Smooth muscle cell (in vitro differentiated cells): ENCODE data around the gene GADL1. TPM values are rescaled to one million over a fixed set of nuclear protein-coding genes. Genes with fewer than 3 reads are reported as not detected.

Experiments used
- DNase-seq: peaks from one replicate; lab custom pipeline; 2025; ENCODE audit not compliant: unreplicated experiment; lab: John Stamatoyannopoulos, UW
- H2AFZ ChIP-seq: fragments of 200-600 bp; sonication (generic); 2 replicates; pipeline ENCODE4 v1.6.0; 2016; ENCODE audit warnings: antibody characterized with exemption, low read depth, mild to moderate bottlenecking
- H3F3A ChIP-seq: fragments of 200-600 bp; sonication (generic); 2 replicates; pipeline ENCODE4 v1.6.0; 2017; ENCODE audit warnings: antibody characterized with exemption, low read depth
- H3K27ac ChIP-seq: fragments of 200-600 bp; sonication (generic); 2 replicates; pipeline ENCODE4 v1.5.1; 2016; ENCODE audit warnings: low read depth, mild to moderate bottlenecking
- H3K27me3 ChIP-seq: fragments of 200-600 bp; sonication (generic); 2 replicates; pipeline ENCODE4 v1.6.1; 2016; ENCODE audit warnings: low read depth, mild to moderate bottlenecking
- H3K36me3 ChIP-seq: fragments of 200-600 bp; sonication (generic); 2 replicates; pipeline ENCODE4 v1.5.1; 2016; ENCODE audit warnings: low read depth
- H3K4me1 ChIP-seq: fragments of 200-600 bp; sonication (generic); 2 replicates; pipeline ENCODE4 v1.5.1; 2016; ENCODE audit warnings: low read depth
- H3K4me2 ChIP-seq: fragments of 200-600 bp; sonication (generic); 2 replicates; pipeline ENCODE4 v1.6.0; 2016; ENCODE audit warnings: mild to moderate bottlenecking
- H3K4me3 ChIP-seq: fragments of 200-600 bp; sonication (generic); 2 replicates; pipeline ENCODE4 v1.5.1; 2016; ENCODE audit warnings: mild to moderate bottlenecking
- H3K79me2 ChIP-seq: fragments of 200-600 bp; sonication (generic); 2 replicates; pipeline ENCODE4 v1.6.0; 2016; ENCODE audit warnings: low read depth, mild to moderate bottlenecking
- H3K9ac ChIP-seq: fragments of 200-600 bp; sonication (generic); 2 replicates; pipeline ENCODE4 v1.6.0; 2016; ENCODE audit warnings: low read depth
- H3K9me3 ChIP-seq: fragments of 200-600 bp; sonication (generic); replicated peaks from 2 replicates; pipeline ENCODE4 v1.5.1; 2016; ENCODE audit warnings: low read depth
- H4K20me1 ChIP-seq: fragments of 200-600 bp; sonication (generic); 2 replicates; pipeline ENCODE4 v1.6.0; 2016; ENCODE audit warnings: low read depth
- WGBS: methylation state at CpG from one replicate; pipeline ENCODE4 v1.1.7; 2016; ENCODE audit warnings: low lambda C conversion rate; 5-methylcytosine and 5-hydroxymethylcytosine counted together
- polyA plus RNA-seq: library from polyadenylated mRNA; unstranded; fragments of >200 nt; fragmentation: Nextera tagmentation; extraction: Ambion mirVana; gene quantifications from 2 replicates; pipeline ENCODE4 v1.2.1, GENCODE V29; 2016
- total RNA-seq: library from RNA; depleted of rRNA; stranded (reverse); fragments of >200 nt; gene quantifications from 2 replicates; pipeline ENCODE4 v1.2.3, GENCODE V29; 2014
- TF ChIP-seq, protein P1 (sequence below): fragments of 200-600 bp; sonication (generic); IDR thresholded peaks from 2 replicates; pipeline ENCODE4 v1.5.1; 2017; ENCODE audit warnings: borderline replicate concordance, mild to moderate bottlenecking, antibody characterized with exemption; ENCODE audit not compliant: insufficient read depth, poor library complexity, severe bottlenecking

GADL1 gene
- total and polyA plus RNA-seq, 2 experiments from 2014 or later: not detected

- no peaks in the 10 kb centered on the region for H3K4me1 ChIP-seq
- no peak overlapping the region for H3K27ac ChIP-seq
- 70% methylated on average over 2 of the region's 2 CpGs for WGBS
Measured at GRCh38 chr3:30835667-30836066, 58.8 kb downstream of the GADL1 start.

GRCh38 chr3:30832961-30833575 lies 61.4 kb downstream of the GADL1 start:
- TF ChIP-seq, protein P1, sequence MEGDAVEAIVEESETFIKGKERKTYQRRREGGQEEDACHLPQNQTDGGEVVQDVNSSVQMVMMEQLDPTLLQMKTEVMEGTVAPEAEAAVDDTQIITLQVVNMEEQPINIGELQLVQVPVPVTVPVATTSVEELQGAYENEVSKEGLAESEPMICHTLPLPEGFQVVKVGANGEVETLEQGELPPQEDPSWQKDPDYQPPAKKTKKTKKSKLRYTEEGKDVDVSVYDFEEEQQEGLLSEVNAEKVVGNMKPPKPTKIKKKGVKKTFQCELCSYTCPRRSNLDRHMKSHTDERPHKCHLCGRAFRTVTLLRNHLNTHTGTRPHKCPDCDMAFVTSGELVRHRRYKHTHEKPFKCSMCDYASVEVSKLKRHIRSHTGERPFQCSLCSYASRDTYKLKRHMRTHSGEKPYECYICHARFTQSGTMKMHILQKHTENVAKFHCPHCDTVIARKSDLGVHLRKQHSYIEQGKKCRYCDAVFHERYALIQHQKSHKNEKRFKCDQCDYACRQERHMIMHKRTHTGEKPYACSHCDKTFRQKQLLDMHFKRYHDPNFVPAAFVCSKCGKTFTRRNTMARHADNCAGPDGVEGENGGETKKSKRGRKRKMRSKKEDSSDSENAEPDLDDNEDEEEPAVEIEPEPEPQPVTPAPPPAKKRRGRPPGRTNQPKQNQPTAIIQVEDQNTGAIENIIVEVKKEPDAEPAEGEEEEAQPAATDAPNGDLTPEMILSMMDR: no peak
- WGBS: 59% methylated on average over 4 of the region's 4 CpGs
- no peaks in the 10 kb centered on the region for H4K20me1 ChIP-seq
- H3K4me2 ChIP-seq: no peak overlapping the region
- no peak for DNase-seq
- H3K4me3 ChIP-seq: no peak overlapping the region
- no peak overlapping the region for H3K27ac ChIP-seq
- H3K36me3 ChIP-seq: no peaks in the 10 kb centered on the region
- no peak overlapping the region for H3K9ac ChIP-seq
- H2AFZ ChIP-seq: no peak overlapping the region
- no peaks in the 10 kb centered on the region for H3K27me3 ChIP-seq
- H3K4me1 ChIP-seq: no peaks in the 10 kb centered on the region
- no peaks in the 10 kb centered on the region for H3F3A ChIP-seq
- no peaks in the 10 kb centered on the region for H3K79me2 ChIP-seq
- no peaks in the 10 kb centered on the region for H3K9me3 ChIP-seq

More at GRCh38 chr3:30835667-30836066, 58.8 kb downstream of the GADL1 start:
- Histone ChIP-seq H3K79me2 (no peaks in the 10 kb centered on the region), H3K27me3 (no peaks in the 10 kb centered on the region), H4K20me1 (no peaks in the 10 kb centered on the region), H3K36me3 (no peaks in the 10 kb centered on the region), H3K9ac (no peak overlapping the region), H2AFZ (no peak overlapping the region), H3F3A (no peaks in the 10 kb centered on the region), H3K9me3 (no peaks in the 10 kb centered on the region), H3K4me3 (no peak overlapping the region), H3K4me2 (no peak overlapping the region)
- TF ChIP-seq, protein P1: no peak
- DNase-seq: no peak

GRCh38 chr3:30827080-30827479 lies 67.4 kb downstream of the GADL1 start:
- H3F3A ChIP-seq: no peaks in the 10 kb centered on the region
- TF ChIP-seq, protein P1: no peak
- H3K4me2 ChIP-seq: no peak overlapping the region
- no peak overlapping the region for H3K4me3 ChIP-seq
- no peaks in the 10 kb centered on the region for H3K27me3 ChIP-seq
- no peak for DNase-seq
- no peak overlapping the region for H3K27ac ChIP-seq
- no peaks in the 10 kb centered on the region for H3K4me1 ChIP-seq
- H3K36me3 ChIP-seq: no peaks in the 10 kb centered on the region
- no peaks in the 10 kb centered on the region for H3K9me3 ChIP-seq
- no peak overlapping the region for H2AFZ ChIP-seq
- H3K79me2 ChIP-seq: no peaks in the 10 kb centered on the region
- no peak overlapping the region for H3K9ac ChIP-seq
- 100% methylated on average over 1 of the region's 1 CpG for WGBS
- no peaks in the 10 kb centered on the region for H4K20me1 ChIP-seq

GRCh38 chr3:30826531-30826942 lies 67.9 kb downstream of the GADL1 start:
- Histone ChIP-seq H3F3A (no peaks in the 10 kb centered on the region), H3K36me3 (no peaks in the 10 kb centered on the region), H3K4me2 (no peak overlapping the region), H3K27ac (no peak overlapping the region), H3K27me3 (no peaks in the 10 kb centered on the region), H3K4me3 (no peak overlapping the region), H3K9me3 (no peaks in the 10 kb centered on the region), H3K4me1 (no peaks in the 10 kb centered on the region), H2AFZ (no peak overlapping the region), H4K20me1 (no peaks in the 10 kb centered on the region), H3K9ac (no peak overlapping the region), H3K79me2 (no peaks in the 10 kb centered on the region)
- 78% methylated on average over 2 of the region's 2 CpGs for WGBS
- TF ChIP-seq, protein P1: no peak
- no peak for DNase-seq
